Kidney (tissue), 14 donors: ENCODE measurements around the gene GPC6. TPM values are rescaled to one million over a fixed set of nuclear protein-coding genes. Genes with fewer than 3 reads are reported as not detected.

Experiments used
- DNase-seq, 5 donors: peaks; one replicate each; pipeline ENCODE4 v3.0.0-alpha.2; 2013 to 2020
- FAIRE-seq: peaks from 2 replicates; lab custom pipeline; 2012; peaks lifted over from hg19 to GRCh38; lab: Jason Lieb, UNC
- H3K27ac ChIP-seq, 2 donors: one replicate each; pipeline ENCODE4 v1.7.0; 2013; ENCODE audit warnings: low read depth in 2 of 2, low read length in 2 of 2, inconsistent platforms in 1 of 2
- H3K27me3 ChIP-seq: one replicate; pipeline ENCODE4 v1.7.1; 2013; ENCODE audit warnings: low read length, inconsistent platforms; ENCODE audit not compliant: control insufficient read depth, insufficient read depth
- H3K36me3 ChIP-seq, 3 donors: one replicate each; pipeline versions ENCODE4 v1.7.0 to v1.7.1; 2013; ENCODE audit warnings: low read length in 3 of 3, control low read depth in 1 of 3, inconsistent platforms in 1 of 3; ENCODE audit not compliant: insufficient read depth in 3 of 3, control insufficient read depth in 2 of 3
- H3K4me1 ChIP-seq, 3 donors: one replicate each; pipeline versions ENCODE4 v1.7.0 to v1.7.1; 2013; ENCODE audit warnings: low read length in 3 of 3, inconsistent platforms in 1 of 3, low read depth in 1 of 3; ENCODE audit not compliant: control insufficient read depth in 2 of 3, insufficient read depth in 2 of 3
- H3K4me3 ChIP-seq, 3 donors: one replicate each; pipeline versions ENCODE4 v1.7.0 to v1.8.1; 2013; ENCODE audit warnings: low read length in 3 of 3, control low read depth in 1 of 3, inconsistent platforms in 1 of 3
- H3K9ac ChIP-seq, 3 donors: one replicate each; pipeline versions ENCODE4 v1.7.0 to v1.7.1; 2013; ENCODE audit warnings: low read length in 3 of 3, control low read depth in 1 of 3, inconsistent platforms in 1 of 3
- H3K9me3 ChIP-seq, 3 donors: one replicate each; pipeline versions ENCODE4 v1.7.0 to v1.7.1; 2013; ENCODE audit warnings: low read length in 3 of 3, control low read depth in 1 of 3, inconsistent platforms in 1 of 3; ENCODE audit not compliant: control insufficient read depth in 2 of 3, insufficient read depth in 1 of 3
- intact Hi-C: fragments of 100-400 bp; cut with DNase I; formaldehyde crosslinking; loops from one replicate; pipeline ENCODE4 v1.11.1; 2022
- polyA plus RNA-seq: library from polyadenylated mRNA; stranded (reverse); fragments of 350-450 nt; fragmentation: Illumina TruSeq; extraction: RNeasy Lipid Tissue Mini Kit (QIAGEN cat#74804); gene quantifications from one replicate; pipeline ENCODE4 v1.2.3, GENCODE V29; 2014; ENCODE audit warnings: low read depth, low replicate concordance; ENCODE audit not compliant: insufficient read depth
- total RNA-seq: library from RNA; stranded (reverse); fragmentation: NEBNext Ultra II Directional; extraction: Animal tissue kit (Norgen Biotek cat#: 25700); gene quantifications from one replicate; pipeline ENCODE4 v1.2.1, GENCODE V29; 2021
- TF ChIP-seq, protein P1 (sequence below): IDR thresholded peaks from 3 replicates; pipeline ENCODE4 v1.5.1; 2012; ENCODE audit warnings: mild to moderate bottlenecking, moderate library complexity, borderline replicate concordance; ENCODE audit not compliant: insufficient read depth; ENCODE audit errors: extremely low read depth
- donor health status: control.
- donor health status: control.
- donor health status: control.
- donor health status: control.
- donor health status: control.
- donor health status: DM: yes; HTN: yes; CAD: no.
- donor health status: Normal renal cell carcinoma (clear cell type).

GPC6 gene
- total and polyA plus RNA-seq, 2 donors from 2014 or later, result 6.2 to 15.5 TPM

DNA sequence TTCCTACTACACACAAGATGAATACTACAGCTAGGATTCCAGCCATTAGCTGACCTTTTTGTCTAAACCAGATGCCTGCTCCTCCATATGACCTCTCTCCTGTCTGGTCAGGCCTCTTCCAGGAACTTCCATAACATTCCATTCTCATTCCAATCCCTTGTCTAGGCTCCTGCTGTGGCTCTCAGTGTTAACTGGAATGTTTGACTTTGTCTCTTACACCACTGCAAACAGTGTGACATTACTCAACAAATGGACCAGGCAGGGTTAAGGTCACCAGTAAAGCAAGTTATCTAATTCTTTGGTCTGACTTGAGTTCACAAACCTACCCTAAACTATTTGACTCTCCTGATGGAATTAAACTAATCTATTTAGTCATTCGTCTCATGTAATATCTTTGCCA is 2.1 kb upstream of the GPC6 start:
- Histone ChIP-seq H3K4me1 (peaks cover 0 to 2% (median 0%) of the 10 kb centered on the region in 3 donors), H3K36me3 (no peaks in the 10 kb centered on the region), H3K27me3 (no peaks in the 10 kb centered on the region), H3K27ac (no peak overlapping the region), H3K9ac (no peak overlapping the region), H3K9me3 (no peaks in the 10 kb centered on the region), H3K4me3 (no peak overlapping the region)
- TF ChIP-seq, protein P1, sequence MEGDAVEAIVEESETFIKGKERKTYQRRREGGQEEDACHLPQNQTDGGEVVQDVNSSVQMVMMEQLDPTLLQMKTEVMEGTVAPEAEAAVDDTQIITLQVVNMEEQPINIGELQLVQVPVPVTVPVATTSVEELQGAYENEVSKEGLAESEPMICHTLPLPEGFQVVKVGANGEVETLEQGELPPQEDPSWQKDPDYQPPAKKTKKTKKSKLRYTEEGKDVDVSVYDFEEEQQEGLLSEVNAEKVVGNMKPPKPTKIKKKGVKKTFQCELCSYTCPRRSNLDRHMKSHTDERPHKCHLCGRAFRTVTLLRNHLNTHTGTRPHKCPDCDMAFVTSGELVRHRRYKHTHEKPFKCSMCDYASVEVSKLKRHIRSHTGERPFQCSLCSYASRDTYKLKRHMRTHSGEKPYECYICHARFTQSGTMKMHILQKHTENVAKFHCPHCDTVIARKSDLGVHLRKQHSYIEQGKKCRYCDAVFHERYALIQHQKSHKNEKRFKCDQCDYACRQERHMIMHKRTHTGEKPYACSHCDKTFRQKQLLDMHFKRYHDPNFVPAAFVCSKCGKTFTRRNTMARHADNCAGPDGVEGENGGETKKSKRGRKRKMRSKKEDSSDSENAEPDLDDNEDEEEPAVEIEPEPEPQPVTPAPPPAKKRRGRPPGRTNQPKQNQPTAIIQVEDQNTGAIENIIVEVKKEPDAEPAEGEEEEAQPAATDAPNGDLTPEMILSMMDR, result no peak
- DNase-seq (no peak), FAIRE-seq (no peak)
- intact Hi-C loops, result no loop called here

DNA sequence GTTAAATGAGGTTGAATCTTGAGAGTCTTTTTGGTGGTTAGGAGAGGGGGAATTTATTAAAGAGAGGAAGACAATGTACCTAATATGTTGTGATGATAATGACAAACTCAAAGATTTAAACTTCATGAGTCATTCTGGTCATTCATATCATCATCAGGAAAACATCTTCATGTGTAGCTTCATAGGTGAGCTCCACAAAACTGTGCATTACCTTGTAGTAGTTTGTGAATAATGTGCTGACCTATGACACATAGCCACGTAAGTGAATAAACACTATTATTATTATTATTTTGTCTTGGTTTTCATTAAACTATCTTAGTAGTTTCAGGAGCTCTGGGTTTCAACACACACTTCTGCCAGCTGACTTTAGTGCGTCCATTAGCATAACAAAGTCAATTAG is 997 bp upstream of the GPC6 start:
- Histone ChIP-seq H3K4me3 (no peak overlapping the region), H3K27me3 (no peaks in the 10 kb centered on the region), H3K9ac (no peak overlapping the region), H3K36me3 (no peaks in the 10 kb centered on the region), H3K4me1 (peaks cover 0 to 2% (median 0%) of the 10 kb centered on the region in 3 donors), H3K9me3 (no peaks in the 10 kb centered on the region), H3K27ac (no peak overlapping the region)
- no peak for FAIRE-seq
- intact Hi-C loops, result no loop called here
- TF ChIP-seq, protein P1, result no peak
- DNase-seq, result no peak

DNA sequence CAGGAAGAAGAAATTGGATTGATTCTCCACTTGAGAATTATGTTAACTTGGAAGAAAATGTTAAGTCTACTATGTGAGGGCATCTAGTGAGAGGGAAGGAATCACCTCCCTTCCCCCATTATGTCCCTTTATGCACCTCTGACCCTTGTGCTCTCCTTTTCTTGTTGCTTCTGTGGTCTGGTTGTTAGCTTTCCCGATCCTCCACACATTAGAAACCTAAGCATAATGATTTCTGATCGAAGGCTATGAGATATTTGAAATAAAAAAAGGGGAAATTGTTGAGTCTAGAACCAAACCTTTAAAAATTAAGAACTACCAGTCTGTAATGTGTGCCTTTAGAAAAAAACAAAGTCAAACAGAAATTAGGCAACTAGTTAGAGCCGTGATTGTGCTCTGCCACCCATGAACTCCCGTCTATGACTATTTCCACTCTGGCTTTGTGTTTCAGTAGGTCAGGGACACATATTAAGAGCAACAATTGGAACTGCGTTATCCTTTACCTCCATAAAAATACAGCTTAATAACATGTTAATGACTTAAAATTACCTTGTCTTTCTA is 463 bp upstream of the GPC6 start:
- H3K27me3 ChIP-seq, result no peaks in the 10 kb centered on the region
- intact Hi-C loops, result no loop called here
- no peak for FAIRE-seq
- no peak overlapping the region for H3K27ac ChIP-seq
- peak in 1 of 5 donors; percentile 34 for DNase-seq
- no peaks in the 10 kb centered on the region for H3K36me3 ChIP-seq
- peak overlapping the region; percentile 64 to 89 (median 75) for H3K4me3 ChIP-seq
- H3K9me3 ChIP-seq, result no peaks in the 10 kb centered on the region
- H3K4me1 ChIP-seq, result peaks cover 0 to 2% (median 0%) of the 10 kb centered on the region in 3 donors
- TF ChIP-seq, protein P1, result no peak
- H3K9ac ChIP-seq, result peak overlapping the region in 2 of 3 donors; percentile 66 to 69
